ENCODE results near the gene CDC42EP2. TPM values are rescaled to one million over a fixed set of nuclear protein-coding genes. Genes with fewer than 3 reads are reported as not detected.
"Not testable (repeated sequence)": the region's sequence is repeated elsewhere in the genome, so short reads cannot be mapped to it uniquely, and the experiment has no call there.

Gene CDC42EP2
- total RNA-seq, 1 donor from 2014 or later, result 5.1 TPM

DNA sequence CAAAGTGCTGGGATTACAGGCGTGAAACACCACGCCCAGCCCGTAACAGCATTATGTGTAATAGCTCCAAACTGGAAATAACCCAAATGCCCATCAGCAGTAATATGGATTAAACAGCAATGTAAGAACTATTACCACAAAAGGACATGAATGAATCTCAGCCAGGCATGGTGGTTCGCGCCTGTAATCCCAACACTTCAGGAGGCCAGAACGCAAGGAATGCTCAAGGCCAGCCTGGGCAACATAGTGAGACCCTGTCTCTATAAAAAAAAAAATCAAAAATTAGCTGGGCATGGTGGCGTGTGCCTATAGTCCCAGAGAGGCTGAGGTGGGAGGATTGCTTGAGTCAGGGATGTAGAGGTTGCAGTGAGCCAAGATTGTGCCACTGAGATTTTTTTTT lies 15.9 kb downstream of the CDC42EP2 start:
- intact Hi-C loops (cut with micrococcal nuclease), result loop anchor here (5.0 kb wide), 1 partner anchor 218 kb away; the partner anchor contains the start of gene TM7SF2
- Mint-ChIP-seq H3K9me3 (no peaks in the 10 kb centered on the region), H3K4me3 (ENCODE audit: low read depth) (no peak overlapping the region), H3K36me3 (ENCODE audit: low read depth) (peaks cover 10% of the 10 kb centered on the region), H3K4me1 (ENCODE audit: low read depth) (peaks cover 15% of the 10 kb centered on the region), H3K27ac (no peak overlapping the region), H3K27me3 (ENCODE audit: low read depth) (no peaks in the 10 kb centered on the region)
- no peak for DNase-seq (ENCODE audit: low spot score)

DNA sequence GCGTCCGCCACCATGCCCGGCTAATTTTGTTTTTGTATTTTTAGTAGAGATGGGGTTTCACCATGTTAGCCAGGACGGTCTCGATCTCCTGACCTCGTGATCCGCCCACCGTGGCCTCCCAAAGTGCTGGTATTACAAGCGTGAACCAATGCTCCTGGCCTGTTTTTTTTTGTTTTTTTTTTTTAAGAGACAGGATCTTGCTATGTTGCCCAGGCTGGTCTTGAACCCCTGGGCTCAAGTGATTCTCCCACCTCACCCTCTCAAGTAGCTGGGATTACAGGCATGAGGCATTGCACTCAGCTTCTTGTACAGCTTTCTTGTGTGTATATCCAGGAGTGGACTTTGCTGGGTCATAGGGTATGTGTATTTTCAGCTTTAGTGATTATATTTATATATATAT lies 17.9 kb downstream of the CDC42EP2 start:
- DNase-seq (ENCODE audit: low spot score); H3K27ac Mint-ChIP-seq; H3K27me3 Mint-ChIP-seq (ENCODE audit: low read depth); H3K9me3 Mint-ChIP-seq; H3K4me3 Mint-ChIP-seq (ENCODE audit: low read depth): not testable (repeated sequence)
- intact Hi-C loops (cut with micrococcal nuclease), result loop anchor here (2.0 to 5.0 kb wide), 2 partner anchors 18 to 220 kb away; partner anchors contain the start of genes CDC42EP2 and TM7SF2
- H3K36me3 Mint-ChIP-seq (ENCODE audit: low read depth), result peaks cover 14% of the 10 kb centered on the region
- peaks cover 17% of the 10 kb centered on the region for H3K4me1 Mint-ChIP-seq (ENCODE audit: low read depth)

DNA sequence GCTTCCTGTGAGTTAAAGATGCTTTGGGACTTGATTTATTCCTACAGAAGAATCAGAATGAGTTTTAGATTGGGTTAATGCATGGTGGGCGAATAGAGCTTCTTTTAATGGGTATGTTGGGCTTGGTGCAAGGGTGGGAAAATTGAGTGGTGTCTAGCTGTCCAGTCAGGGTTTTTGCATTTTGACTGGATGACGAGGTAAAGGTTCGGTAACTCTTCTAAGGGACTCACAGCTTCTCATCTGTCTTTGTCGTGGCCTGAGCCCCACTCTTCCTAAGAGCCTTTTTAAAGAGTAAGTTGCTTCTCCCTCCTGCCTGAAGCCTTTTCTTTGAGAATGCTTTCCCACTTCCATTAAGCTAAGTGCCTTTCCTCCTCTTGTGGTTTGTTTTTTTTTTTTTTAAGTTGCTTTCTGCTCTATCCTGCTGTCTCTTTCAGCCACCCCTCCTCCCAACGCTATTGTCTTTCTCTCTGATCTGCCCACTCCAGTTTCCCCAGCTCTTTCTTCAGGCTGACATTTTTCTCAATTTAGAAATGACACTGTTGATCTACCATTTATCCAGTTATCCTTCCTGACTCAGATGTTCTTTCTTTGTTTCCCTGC lies 20.1 kb downstream of the CDC42EP2 start:
- Mint-ChIP-seq H3K4me1 (ENCODE audit: low read depth) (peaks cover 27% of the 10 kb centered on the region), H3K9me3 (no peaks in the 10 kb centered on the region)

DNA sequence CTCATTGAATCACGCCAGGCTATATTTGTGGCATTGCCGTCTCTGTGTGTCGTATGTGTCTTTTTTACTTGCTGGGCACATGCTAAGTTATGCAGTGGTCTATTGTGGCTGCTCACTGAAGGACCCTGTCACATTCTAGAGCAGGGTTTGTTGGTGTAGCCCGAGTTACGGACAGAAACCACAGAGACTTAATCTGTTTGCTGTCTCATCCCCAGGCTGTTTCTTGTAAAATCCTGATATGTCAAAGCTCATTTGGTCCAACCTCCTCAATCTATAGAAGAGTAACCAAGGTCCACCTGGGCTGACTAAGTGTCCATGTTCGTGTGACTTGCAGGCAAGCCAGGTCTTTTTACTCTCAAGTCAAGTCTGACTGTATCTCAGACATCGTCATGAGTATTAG lies 24.0 kb downstream of the CDC42EP2 start:
- Mint-ChIP-seq H3K27me3 (ENCODE audit: low read depth) (no peaks in the 10 kb centered on the region), H3K4me1 (ENCODE audit: low read depth) (peaks cover 26% of the 10 kb centered on the region), H3K36me3 (ENCODE audit: low read depth) (peaks cover 62% of the 10 kb centered on the region), H3K4me3 (ENCODE audit: low read depth) (no peak overlapping the region), H3K27ac (no peak overlapping the region), H3K9me3 (no peaks in the 10 kb centered on the region)
- DNase-seq (ENCODE audit: low spot score), result no peak
- intact Hi-C loops (cut with micrococcal nuclease), result no loop called here

More for the DNA sequence above, 20.1 kb downstream of the CDC42EP2 start:
- peaks cover 30% of the 10 kb centered on the region for H3K36me3 Mint-ChIP-seq (ENCODE audit: low read depth)
- no peak for DNase-seq (ENCODE audit: low spot score)
- H3K27ac Mint-ChIP-seq, result peak overlapping the region; percentile 78
- intact Hi-C loops (cut with micrococcal nuclease), result loop anchor here (2.0 to 5.0 kb wide), 2 partner anchors 20 to 222 kb away; partner anchors contain the start of genes TIGD3 and TM7SF2
- H3K4me3 Mint-ChIP-seq (ENCODE audit: low read depth), result peak overlapping the region; percentile 94
- H3K27me3 Mint-ChIP-seq (ENCODE audit: low read depth), result no peaks in the 10 kb centered on the region

DNA sequence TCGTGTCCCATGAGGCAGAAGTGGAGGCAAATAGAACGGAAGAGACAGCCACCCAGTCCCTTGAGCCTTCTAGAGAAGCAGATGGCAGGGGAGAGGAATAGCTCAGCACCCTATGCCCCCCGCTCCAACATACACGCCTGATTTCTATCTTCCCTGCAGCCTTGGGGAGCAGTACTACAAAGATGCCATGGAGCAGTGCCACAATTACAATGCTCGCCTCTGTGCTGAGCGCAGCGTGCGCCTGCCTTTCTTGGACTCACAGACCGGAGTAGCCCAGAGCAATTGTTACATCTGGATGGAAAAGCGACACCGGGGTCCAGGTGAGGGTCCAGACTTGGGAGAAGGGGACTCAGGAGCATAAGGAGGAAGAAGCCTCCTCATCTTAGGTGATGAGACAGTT lies 25.6 kb downstream of the CDC42EP2 start:
- no peak overlapping the region for H3K27ac Mint-ChIP-seq
- no peaks in the 10 kb centered on the region for H3K9me3 Mint-ChIP-seq
- peaks cover 18% of the 10 kb centered on the region for H3K4me1 Mint-ChIP-seq (ENCODE audit: low read depth)
- H3K27me3 Mint-ChIP-seq (ENCODE audit: low read depth), result no peaks in the 10 kb centered on the region
- no peak overlapping the region for H3K4me3 Mint-ChIP-seq (ENCODE audit: low read depth)
- no peak for DNase-seq (ENCODE audit: low spot score)
- H3K36me3 Mint-ChIP-seq (ENCODE audit: low read depth), result peaks cover 69% of the 10 kb centered on the region
- intact Hi-C loops (cut with micrococcal nuclease), result no loop called here

DNA sequence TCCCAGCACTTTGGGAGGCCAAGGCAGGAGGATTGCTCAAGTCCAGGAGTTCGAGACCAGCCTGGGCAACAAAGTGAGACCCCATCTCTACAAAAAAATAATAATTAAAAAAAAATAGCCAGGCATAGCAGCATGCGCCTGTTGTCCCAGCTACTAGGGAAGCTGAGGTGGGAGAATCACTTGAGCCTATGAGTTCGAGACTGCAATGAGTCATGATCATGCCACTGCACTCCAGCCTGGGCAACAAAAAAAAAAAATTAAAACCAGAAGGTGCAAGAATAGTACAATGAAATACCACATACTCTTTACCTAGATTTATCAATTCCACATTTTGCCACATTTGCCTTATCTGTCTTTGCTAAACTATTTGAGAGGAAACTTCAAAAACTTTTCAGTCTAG lies 27.2 kb downstream of the CDC42EP2 start:
- H3K4me1 Mint-ChIP-seq (ENCODE audit: low read depth), result peaks cover 13% of the 10 kb centered on the region
- no peak overlapping the region for H3K27ac Mint-ChIP-seq
- H3K9me3 Mint-ChIP-seq, result no peaks in the 10 kb centered on the region
- H3K4me3 Mint-ChIP-seq (ENCODE audit: low read depth), result no peak overlapping the region
- H3K27me3 Mint-ChIP-seq (ENCODE audit: low read depth), result no peaks in the 10 kb centered on the region
- H3K36me3 Mint-ChIP-seq (ENCODE audit: low read depth), result peaks cover 76% of the 10 kb centered on the region
- DNase-seq (ENCODE audit: low spot score), result no peak
- intact Hi-C loops (cut with micrococcal nuclease), result no loop called here

DNA sequence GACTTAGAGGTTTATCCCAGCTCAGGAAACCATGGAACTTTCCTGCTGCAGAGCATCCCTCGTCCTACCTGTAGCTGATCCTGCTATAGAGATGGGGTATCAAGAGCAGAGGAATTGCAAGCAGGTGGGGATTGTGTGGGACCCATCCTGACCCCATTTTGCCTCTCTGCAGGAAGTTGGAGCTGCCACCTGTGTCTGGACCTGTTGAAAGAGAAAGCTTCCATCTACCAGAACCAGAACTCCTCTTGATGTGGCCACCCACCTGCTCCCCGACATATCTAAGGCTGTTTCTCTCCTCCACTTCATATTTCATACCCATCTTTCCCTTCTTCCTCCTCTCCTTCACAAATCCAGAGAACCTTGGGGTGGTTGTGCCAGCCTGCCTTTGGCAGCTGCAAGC lies 36.8 kb downstream of the CDC42EP2 start:
- Mint-ChIP-seq H3K9me3 (no peaks in the 10 kb centered on the region), H3K4me3 (ENCODE audit: low read depth) (no peak overlapping the region), H3K4me1 (ENCODE audit: low read depth) (peaks cover 12% of the 10 kb centered on the region), H3K36me3 (ENCODE audit: low read depth) (peaks cover 44% of the 10 kb centered on the region), H3K27ac (no peak overlapping the region), H3K27me3 (ENCODE audit: low read depth) (no peaks in the 10 kb centered on the region)
- intact Hi-C loops (cut with micrococcal nuclease), result no loop called here
- no peak for DNase-seq (ENCODE audit: low spot score)

DNA sequence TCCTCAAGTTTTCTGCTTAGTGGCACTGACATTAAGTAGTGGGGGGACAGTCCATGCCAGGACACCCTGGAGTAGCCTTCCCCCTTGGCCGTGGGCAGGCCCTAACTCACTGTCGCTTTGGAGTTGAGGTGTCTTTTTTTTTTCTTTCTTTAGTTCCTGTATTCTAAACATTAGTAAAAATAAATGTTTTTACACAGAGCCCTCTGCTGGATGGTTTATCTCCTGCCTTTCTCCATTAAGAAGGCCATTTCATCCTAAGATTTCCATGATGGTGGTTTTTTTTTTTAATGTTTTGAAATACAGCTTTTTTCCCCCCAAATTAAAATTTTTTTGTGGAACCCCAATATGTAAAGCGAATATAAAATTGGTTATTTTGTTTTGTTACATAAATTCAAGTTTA lies 38.1 kb downstream of the CDC42EP2 start:
- peaks cover 12% of the 10 kb centered on the region for H3K4me1 Mint-ChIP-seq (ENCODE audit: low read depth)
- peaks cover 40% of the 10 kb centered on the region for H3K36me3 Mint-ChIP-seq (ENCODE audit: low read depth)
- DNase-seq (ENCODE audit: low spot score), result no peak
- H3K27me3 Mint-ChIP-seq (ENCODE audit: low read depth), result peaks cover 7% of the 10 kb centered on the region
- no peak overlapping the region for H3K4me3 Mint-ChIP-seq (ENCODE audit: low read depth)
- no peaks in the 10 kb centered on the region for H3K9me3 Mint-ChIP-seq
- H3K27ac Mint-ChIP-seq, result no peak overlapping the region
- intact Hi-C loops (cut with micrococcal nuclease), result no loop called here

DNA sequence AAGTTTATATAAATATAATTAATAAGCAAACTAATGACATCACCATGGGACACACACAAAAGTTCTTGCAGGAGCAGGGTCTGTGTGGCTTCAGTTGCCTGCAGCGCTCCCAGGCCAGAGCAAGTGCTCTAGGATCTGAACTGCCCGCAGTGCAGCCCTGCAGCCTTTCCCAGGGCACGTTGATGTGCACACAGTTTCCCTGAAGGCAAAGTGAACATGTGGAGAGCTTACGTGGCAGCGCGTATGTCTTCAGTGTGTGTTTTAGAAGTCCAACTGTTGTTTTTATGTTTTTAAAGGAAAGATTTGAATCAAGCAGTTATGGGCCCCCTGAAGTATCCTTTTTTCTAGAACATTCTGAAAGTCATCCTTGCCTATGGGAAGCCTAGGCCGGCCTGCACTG lies 38.7 kb downstream of the CDC42EP2 start:
- Mint-ChIP-seq H3K27me3 (ENCODE audit: low read depth) (peaks cover 11% of the 10 kb centered on the region), H3K4me3 (ENCODE audit: low read depth) (peak overlapping the region; percentile 57), H3K36me3 (ENCODE audit: low read depth) (peaks cover 36% of the 10 kb centered on the region), H3K9me3 (no peaks in the 10 kb centered on the region), H3K27ac (peak overlapping the region; percentile 24), H3K4me1 (ENCODE audit: low read depth) (peaks cover 14% of the 10 kb centered on the region)
- DNase-seq (ENCODE audit: low spot score), result no peak
- intact Hi-C loops (cut with micrococcal nuclease), result no loop called here

DNA sequence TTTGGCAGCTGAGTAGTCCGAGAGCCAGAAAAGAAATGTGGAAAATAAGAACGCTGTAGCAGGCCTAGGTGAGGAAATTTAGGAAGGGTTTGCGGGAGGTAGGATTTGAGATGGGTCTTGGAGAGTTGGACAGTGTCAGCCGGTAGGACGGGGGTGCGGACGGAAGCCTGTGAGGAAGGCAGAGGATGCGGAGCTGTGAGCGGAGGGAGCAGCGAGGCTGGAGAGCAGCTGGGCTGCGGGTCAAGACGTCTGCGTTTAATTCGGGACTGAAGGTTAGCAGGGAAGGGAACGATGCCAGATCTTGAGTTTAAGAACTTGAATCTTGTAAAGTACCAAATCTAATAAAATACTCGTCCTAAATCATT lies 39.2 kb downstream of the CDC42EP2 start:
- intact Hi-C loops (cut with micrococcal nuclease), result loop anchor here (2.0 kb wide), 1 partner anchor 19 kb away; no protein-coding TSS in a partner anchor
- Mint-ChIP-seq H3K27ac (peak overlapping the region; percentile 24), H3K36me3 (ENCODE audit: low read depth) (peaks cover 31% of the 10 kb centered on the region)

DNA sequence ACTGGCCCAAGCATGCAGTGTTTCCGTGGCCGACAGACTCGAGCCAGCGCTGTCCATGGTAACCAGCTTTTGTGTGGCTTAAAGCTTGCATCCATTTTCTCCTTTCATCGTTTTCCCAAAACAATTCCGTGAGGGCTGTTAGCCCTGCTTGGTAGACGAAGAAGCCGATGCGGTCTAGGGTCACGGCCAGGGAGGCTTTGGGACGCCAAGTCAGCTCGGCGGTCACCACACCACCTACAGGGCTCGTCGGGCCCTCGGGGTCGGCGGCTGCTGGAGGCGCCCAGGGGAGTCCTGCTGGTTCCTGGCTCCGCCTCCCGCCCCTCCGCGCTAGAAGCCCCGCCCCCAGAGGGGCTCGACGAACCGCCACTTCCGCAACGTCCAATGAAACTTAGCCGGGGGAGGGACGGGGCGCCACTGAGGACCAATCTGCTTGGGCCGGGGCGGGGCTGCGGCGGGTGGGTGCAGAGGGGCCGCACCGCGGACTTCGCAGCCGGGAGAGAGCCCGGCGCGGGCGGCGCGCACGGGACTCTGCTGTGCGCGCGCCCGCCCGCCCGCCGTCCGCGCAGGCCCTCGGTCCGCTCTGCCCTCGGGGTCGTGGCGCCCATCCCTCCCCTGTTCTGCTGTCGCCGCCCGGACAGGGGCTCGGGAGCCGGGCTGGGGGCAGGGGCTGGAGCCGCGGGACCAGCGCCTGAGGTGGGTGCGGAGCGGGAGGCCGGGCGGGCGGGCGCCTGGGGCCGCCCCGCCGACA lies 39.8 kb downstream of the CDC42EP2 start, which contains the start of gene TIGD3:
Gene TIGD3, plus strand, starts transcription at position 487 of the 748 bp plus-strand sequence. CDS start 1,058 bp downstream, outside the sequence.
- DNase-seq (ENCODE audit: low spot score), result peak; percentile 94
- no peaks in the 10 kb centered on the region for H3K9me3 Mint-ChIP-seq
- H3K27me3 Mint-ChIP-seq (ENCODE audit: low read depth), result peaks cover 11% of the 10 kb centered on the region
- H3K36me3 Mint-ChIP-seq (ENCODE audit: low read depth), result peaks cover 26% of the 10 kb centered on the region
- peak within 1 kb of the TSS; percentile 87 for H3K4me3 Mint-ChIP-seq (ENCODE audit: low read depth)
- peaks cover 13% of the 10 kb centered on the region for H3K4me1 Mint-ChIP-seq (ENCODE audit: low read depth)
- intact Hi-C loops (cut with micrococcal nuclease), result loop anchor here (2.0 kb wide), 1 partner anchor 20 kb away; no protein-coding TSS in a partner anchor
- peak within 1 kb of the TSS; percentile 80 for H3K27ac Mint-ChIP-seq

More for the DNA sequence above, 39.2 kb downstream of the CDC42EP2 start:
- H3K4me1 Mint-ChIP-seq (ENCODE audit: low read depth), result peaks cover 13% of the 10 kb centered on the region
- H3K9me3 Mint-ChIP-seq, result no peaks in the 10 kb centered on the region
- H3K4me3 Mint-ChIP-seq (ENCODE audit: low read depth), result peak overlapping the region; percentile 57
- DNase-seq (ENCODE audit: low spot score), result no peak
- peaks cover 11% of the 10 kb centered on the region for H3K27me3 Mint-ChIP-seq (ENCODE audit: low read depth)

DNA sequence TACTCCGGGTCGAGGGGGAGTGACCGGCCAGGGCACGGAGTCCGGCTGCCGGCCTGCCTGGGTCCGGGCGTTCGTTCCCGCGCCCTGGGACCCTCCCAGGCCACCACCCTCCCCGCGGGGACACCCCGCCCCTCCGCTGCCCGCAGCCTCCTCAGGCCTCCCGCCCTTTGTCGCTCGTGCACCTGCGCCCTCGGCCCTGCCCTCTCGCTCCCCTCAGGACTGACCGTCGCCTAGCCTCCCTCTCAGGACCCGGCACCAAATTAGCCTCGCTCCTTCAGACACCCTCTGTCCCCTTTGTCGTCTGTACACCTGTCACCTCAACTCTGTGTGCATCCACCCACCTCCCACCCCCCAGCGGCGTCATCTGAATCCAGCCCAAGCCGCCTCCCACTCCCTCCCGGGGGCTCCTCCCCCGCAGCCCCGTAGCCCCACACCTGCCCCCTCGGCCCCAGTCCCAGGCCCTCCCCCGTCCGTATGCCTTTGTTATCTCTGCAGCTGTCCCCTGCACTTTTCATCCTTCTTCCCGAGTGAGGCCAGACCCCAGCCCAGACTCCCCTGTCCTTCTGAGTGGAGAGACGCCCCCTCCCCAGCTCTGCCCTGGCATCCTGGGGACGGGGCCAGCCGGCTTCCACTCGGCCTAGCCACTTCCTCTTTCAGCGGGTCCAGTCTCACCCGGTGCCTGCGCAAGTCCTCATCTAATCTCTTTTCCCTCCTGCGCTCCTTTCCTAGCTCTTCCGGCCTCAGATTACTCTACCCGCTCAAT lies 40.5 kb downstream of the CDC42EP2 start:
- Mint-ChIP-seq H3K4me1 (ENCODE audit: low read depth) (peaks cover 13% of the 10 kb centered on the region), H3K27ac (peak overlapping the region; percentile 80), H3K27me3 (ENCODE audit: low read depth) (peaks cover 11% of the 10 kb centered on the region), H3K4me3 (ENCODE audit: low read depth) (peak overlapping the region; percentile 87), H3K36me3 (ENCODE audit: low read depth) (peaks cover 20% of the 10 kb centered on the region), H3K9me3 (no peaks in the 10 kb centered on the region)
- DNase-seq (ENCODE audit: low spot score), result peak; percentile 37
- intact Hi-C loops (cut with micrococcal nuclease), result loop anchor here (2.0 kb wide), 1 partner anchor 20 kb away; no protein-coding TSS in a partner anchor
